Measurements from ENCODE around the gene GEMIN2. TPM values are rescaled to one million over a fixed set of nuclear protein-coding genes. Genes with fewer than 3 reads are reported as not detected.
"Not testable (repeated sequence)": the region's sequence is repeated elsewhere in the genome, so short reads cannot be mapped to it uniquely, and the experiment has no call there.

The GEMIN2 gene
- total RNA-seq, 1 donor from 2014 or later = 24.3 TPM

DNA sequence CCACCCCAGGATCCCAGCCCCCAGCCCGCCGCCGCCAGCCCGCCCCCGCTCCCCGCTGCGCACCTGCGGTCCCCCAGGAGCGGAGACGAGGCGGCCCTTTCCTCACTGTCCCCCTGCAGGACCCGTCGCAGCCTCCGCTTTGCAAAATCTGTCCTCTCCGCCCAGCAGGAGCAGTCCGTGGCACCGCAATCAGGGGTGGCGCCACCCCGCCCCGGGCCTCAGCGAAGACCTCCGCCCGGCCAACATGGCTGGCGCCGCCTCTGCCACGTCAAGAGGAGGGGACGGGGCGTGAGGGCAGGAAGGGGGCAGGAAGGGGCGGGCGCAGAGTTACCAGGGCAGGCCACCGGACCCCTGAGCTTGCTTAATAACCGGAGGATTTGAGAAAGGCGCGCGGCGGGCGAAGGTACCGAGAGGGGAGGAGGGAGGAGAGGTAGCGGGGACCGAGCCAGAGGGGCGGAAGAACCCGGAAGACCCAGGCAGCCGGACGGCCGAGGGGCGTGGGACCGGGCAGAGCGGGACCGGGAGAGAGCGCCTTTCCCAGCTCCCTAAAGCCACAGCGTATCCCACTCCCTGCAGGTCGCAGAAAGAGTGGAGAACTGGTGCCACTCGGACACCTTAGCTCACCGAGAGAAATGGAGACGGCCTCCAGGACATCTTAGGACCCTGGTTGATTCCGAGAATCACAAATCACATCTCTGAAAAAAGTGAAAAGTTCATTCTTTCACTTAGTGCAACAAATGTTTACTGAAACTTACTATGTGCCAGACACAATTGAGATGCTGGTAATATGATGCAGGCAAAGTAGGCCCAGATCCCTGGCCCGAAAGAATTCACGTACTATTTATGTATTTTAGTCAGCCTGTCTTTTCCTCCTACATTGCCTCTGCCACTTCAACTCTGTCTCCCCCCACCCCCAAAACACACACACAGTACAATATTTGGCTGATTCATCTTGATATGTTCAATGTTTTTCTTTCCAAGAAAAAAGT, 10.9 kb upstream of the GEMIN2 start, which contains the start of gene SEC23A:
Gene SEC23A, minus strand, starts transcription at position 267 of the 989 bp plus-strand sequence. CDS start 7,117 bp downstream, outside the sequence.
- H3K27me3 Mint-ChIP-seq = no peaks in the 10 kb centered on the region
- peak; percentile 85 for DNase-seq (ENCODE audit: low spot score, unreplicated experiment)
- peaks cover 20% of the 10 kb centered on the region for H3K4me1 Mint-ChIP-seq (ENCODE audit: low read depth)
- TF ChIP-seq CTCF (IDR thresholded peaks at IDR 0.05; ENCODE audit: unreplicated experiment) = peak; percentile 17
- peak within 1 kb of the TSS; percentile 90 for H3K4me3 Mint-ChIP-seq (ENCODE audit: low read depth)
- no peaks in the 10 kb centered on the region for H3K9me3 Mint-ChIP-seq (ENCODE audit: low read depth)
- H3K27ac Mint-ChIP-seq = peak within 1 kb of the TSS; percentile 98
- peaks cover 3% of the 10 kb centered on the region for H3K36me3 Mint-ChIP-seq (ENCODE audit: insufficient read depth)

- Mint-ChIP-seq H3K27ac (peak overlapping the region; percentile 98), H3K4me3 (ENCODE audit: low read depth) (peak overlapping the region; percentile 90), H3K4me1 (ENCODE audit: low read depth) (peaks cover 19% of the 10 kb centered on the region)
- not testable (repeated sequence) for DNase-seq (ENCODE audit: low spot score, unreplicated experiment); H3K9me3 Mint-ChIP-seq (ENCODE audit: low read depth); H3K27me3 Mint-ChIP-seq; H3K36me3 Mint-ChIP-seq (ENCODE audit: insufficient read depth)
These were observed 9.9 kb upstream of the GEMIN2 start for GRCh38 chr14:39104078-39104801.

DNA sequence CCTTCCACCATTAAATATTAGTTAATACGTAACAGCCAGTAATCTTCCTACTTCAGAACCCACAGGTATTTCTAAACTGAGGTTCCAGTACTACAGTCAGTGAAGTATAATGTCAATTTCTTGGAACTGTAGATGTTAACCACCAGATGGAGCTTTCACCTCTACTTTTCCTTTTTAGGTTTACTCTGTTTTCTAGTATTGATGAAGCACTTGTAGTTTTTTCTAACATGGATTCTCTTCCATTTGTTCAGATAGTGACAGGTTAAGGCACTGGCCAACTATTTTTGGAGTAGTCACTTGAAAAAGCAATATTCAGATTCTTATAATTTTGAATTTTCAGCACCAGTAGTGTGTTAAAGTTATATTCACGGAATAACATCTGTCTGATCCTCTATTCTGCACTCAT, 6.5 kb upstream of the GEMIN2 start:
- Mint-ChIP-seq H3K9me3 (ENCODE audit: low read depth) (no peaks in the 10 kb centered on the region), H3K36me3 (ENCODE audit: insufficient read depth) (no peaks in the 10 kb centered on the region), H3K4me1 (ENCODE audit: low read depth) (peaks cover 7% of the 10 kb centered on the region), H3K4me3 (ENCODE audit: low read depth) (no peak overlapping the region), H3K27me3 (no peaks in the 10 kb centered on the region), H3K27ac (no peak overlapping the region)
- no peak for DNase-seq (ENCODE audit: low spot score, unreplicated experiment)
- peak; percentile 58 for TF ChIP-seq CTCF (IDR thresholded peaks at IDR 0.05; ENCODE audit: unreplicated experiment)

DNA sequence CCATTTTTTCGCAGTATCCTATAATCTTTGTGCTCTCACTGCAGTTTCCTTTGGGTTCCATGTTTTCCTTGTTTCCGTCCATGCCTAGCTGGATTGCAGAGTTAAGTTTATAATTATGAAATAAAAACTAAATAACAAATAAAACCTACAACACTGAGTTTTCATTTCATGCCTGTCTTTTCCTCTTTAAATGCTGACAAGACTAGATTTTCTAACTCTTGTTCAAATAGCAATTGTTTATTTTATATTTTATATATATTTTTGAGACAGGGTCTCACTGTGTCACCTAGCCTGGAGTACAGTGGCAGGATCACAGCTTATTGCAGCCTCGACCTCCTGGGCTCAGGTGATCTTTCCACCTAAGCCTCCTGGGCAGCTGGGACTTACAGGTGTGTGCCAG, 5.3 kb upstream of the GEMIN2 start:
- Mint-ChIP-seq H3K27ac (no peak overlapping the region), H3K36me3 (ENCODE audit: insufficient read depth) (no peaks in the 10 kb centered on the region), H3K4me1 (ENCODE audit: low read depth) (peaks cover 5% of the 10 kb centered on the region), H3K4me3 (ENCODE audit: low read depth) (no peak overlapping the region), H3K9me3 (ENCODE audit: low read depth) (no peaks in the 10 kb centered on the region), H3K27me3 (no peaks in the 10 kb centered on the region)
- no peak for TF ChIP-seq CTCF (IDR thresholded peaks at IDR 0.05; ENCODE audit: unreplicated experiment)
- no peak for DNase-seq (ENCODE audit: low spot score, unreplicated experiment)

DNA sequence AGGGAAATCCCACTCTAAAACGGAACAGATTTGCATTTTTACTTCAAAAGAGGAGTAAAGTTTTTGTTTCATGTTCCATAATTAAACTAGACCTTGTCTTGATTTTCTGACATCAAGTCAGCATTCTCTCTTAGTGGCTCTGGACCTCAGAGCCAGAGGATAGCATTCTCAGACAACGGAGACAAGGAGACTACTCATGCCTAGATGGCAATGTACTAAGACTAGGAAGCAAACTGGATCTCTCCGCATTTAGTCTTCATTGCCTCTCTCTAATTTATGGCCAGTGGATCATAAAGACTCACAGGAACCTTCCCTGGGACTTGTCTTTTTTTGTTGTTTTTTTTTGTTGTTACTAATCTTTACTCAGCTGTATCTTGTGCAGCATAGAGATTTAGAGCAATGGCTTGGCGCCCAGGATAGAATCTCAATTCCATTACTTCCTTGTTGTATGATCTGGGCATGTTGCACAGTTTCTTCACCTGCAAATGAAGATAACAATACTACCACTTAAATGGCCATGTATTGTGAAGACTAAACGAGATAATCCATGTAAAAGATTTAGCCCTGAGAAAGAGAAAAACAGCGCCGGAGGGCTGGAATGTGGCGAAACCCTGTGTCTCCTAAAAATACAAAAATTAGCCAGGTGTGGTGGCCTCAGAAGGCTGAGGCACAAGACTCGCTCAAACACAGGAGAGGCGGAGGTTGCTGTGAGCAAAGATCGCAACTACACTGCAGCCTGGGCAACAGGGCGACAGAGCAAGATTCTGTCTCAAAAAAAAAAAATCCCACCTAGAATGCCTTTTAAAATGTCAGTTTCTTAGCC, 4.0 kb upstream of the GEMIN2 start:
- no peak for TF ChIP-seq CTCF (IDR thresholded peaks at IDR 0.05; ENCODE audit: unreplicated experiment)
- H3K27ac Mint-ChIP-seq = no peak overlapping the region
- H3K27me3 Mint-ChIP-seq = no peaks in the 10 kb centered on the region
- no peak for DNase-seq (ENCODE audit: low spot score, unreplicated experiment)
- no peak overlapping the region for H3K4me3 Mint-ChIP-seq (ENCODE audit: low read depth)
- H3K4me1 Mint-ChIP-seq (ENCODE audit: low read depth) = peaks cover 10% of the 10 kb centered on the region
- H3K36me3 Mint-ChIP-seq (ENCODE audit: insufficient read depth) = no peaks in the 10 kb centered on the region
- no peaks in the 10 kb centered on the region for H3K9me3 Mint-ChIP-seq (ENCODE audit: low read depth)

Measured in progenitor cell of endocrine pancreas (in vitro differentiated cells).